WERI-Rb-1 (cell line): Measurements from ENCODE around the gene HTT.
A peak's percentile ranks its signal among the peaks of the same experiment; 100 is the strongest.

ENCODE experiments used
- DNase-seq: peaks from one replicate; pipeline ENCODE4 v3.0.0-alpha.2; 2020
- H3K27ac ChIP-seq: fragments of 250-450 bp; sonication (Bioruptor Pico); 2 replicates; pipeline ENCODE4 v1.5.1; 2020; ENCODE audit warnings: mild to moderate bottlenecking, moderate library complexity
- H3K27me3 ChIP-seq: fragments of 250-450 bp; sonication (Bioruptor Pico); 2 replicates; pipeline ENCODE4 v1.5.1; 2021; ENCODE audit warnings: mild to moderate bottlenecking, low read depth, moderate library complexity; ENCODE audit not compliant: insufficient read depth, severe bottlenecking
- H3K36me3 ChIP-seq: fragments of 250-450 bp; sonication (Bioruptor Pico); 2 replicates; pipeline ENCODE4 v1.5.1; 2020; ENCODE audit warnings: mild to moderate bottlenecking, moderate library complexity
- H3K4me3 ChIP-seq: 2 replicates; pipeline ENCODE4 v1.5.1; 2011; ENCODE audit warnings: low read depth, mild to moderate bottlenecking, control low read depth, low read length
- H3K9me3 ChIP-seq: fragments of 250-450 bp; sonication (Bioruptor Pico); 2 replicates; pipeline ENCODE4 v1.5.1; 2021; ENCODE audit warnings: mild to moderate bottlenecking, moderate library complexity; ENCODE audit not compliant: severe bottlenecking
- TF ChIP-seq, protein P1 (sequence below): IDR thresholded peaks from 2 replicates; pipeline ENCODE4 v1.5.1; 2011; ENCODE audit warnings: low read depth, mild to moderate bottlenecking, control low read depth, inconsistent platforms, low read length

HTT gene

GRCh38 chr4:3178351-3178750 is 103.9 kb downstream of the HTT start:
- no peaks in the 10 kb centered on the region for H3K27me3 ChIP-seq
- TF ChIP-seq, protein P1, sequence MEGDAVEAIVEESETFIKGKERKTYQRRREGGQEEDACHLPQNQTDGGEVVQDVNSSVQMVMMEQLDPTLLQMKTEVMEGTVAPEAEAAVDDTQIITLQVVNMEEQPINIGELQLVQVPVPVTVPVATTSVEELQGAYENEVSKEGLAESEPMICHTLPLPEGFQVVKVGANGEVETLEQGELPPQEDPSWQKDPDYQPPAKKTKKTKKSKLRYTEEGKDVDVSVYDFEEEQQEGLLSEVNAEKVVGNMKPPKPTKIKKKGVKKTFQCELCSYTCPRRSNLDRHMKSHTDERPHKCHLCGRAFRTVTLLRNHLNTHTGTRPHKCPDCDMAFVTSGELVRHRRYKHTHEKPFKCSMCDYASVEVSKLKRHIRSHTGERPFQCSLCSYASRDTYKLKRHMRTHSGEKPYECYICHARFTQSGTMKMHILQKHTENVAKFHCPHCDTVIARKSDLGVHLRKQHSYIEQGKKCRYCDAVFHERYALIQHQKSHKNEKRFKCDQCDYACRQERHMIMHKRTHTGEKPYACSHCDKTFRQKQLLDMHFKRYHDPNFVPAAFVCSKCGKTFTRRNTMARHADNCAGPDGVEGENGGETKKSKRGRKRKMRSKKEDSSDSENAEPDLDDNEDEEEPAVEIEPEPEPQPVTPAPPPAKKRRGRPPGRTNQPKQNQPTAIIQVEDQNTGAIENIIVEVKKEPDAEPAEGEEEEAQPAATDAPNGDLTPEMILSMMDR, result no peak
- no peaks in the 10 kb centered on the region for H3K9me3 ChIP-seq
- peaks cover 61% of the 10 kb centered on the region for H3K36me3 ChIP-seq
- no peak for DNase-seq
- H3K27ac ChIP-seq, result no peak overlapping the region
- H3K4me3 ChIP-seq, result no peak overlapping the region

DNA sequence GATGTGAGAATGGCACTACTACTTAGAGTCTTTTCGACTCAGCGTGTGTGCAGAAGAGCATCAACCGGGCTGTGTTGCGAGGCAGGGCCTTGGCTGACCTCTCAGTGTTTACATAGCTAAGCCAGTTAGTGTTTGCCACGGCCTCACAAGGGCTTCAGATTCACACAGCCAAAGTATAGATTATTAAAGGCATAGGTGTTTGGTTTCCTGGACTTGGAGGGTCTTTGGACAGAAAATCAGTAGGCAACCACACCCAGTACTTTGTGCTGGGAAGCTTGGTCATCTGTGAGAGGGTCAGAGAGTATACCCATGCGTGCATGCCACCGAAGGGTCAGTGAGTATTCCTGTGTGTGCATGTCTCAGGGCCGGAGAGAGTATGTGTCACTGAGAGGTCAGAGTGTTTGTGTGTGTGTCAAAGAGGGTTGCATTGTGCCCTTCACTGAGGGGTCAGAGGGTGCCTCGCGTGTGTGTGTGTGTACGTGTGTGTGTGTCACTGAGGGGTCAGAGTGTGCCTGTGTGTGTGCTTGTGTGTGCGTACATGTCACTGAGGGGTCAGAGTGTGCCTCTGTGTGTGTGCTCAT is 104.7 kb downstream of the HTT start:
- Histone ChIP-seq H3K36me3 (peaks cover 64% of the 10 kb centered on the region), H3K4me3 (no peak overlapping the region), H3K27ac (peak overlapping the region; percentile 14; the same call in 1 of the 2 replicates), H3K27me3 (no peaks in the 10 kb centered on the region), H3K9me3 (no peaks in the 10 kb centered on the region)
- TF ChIP-seq, protein P1, result no peak
- DNase-seq, result no peak

DNA sequence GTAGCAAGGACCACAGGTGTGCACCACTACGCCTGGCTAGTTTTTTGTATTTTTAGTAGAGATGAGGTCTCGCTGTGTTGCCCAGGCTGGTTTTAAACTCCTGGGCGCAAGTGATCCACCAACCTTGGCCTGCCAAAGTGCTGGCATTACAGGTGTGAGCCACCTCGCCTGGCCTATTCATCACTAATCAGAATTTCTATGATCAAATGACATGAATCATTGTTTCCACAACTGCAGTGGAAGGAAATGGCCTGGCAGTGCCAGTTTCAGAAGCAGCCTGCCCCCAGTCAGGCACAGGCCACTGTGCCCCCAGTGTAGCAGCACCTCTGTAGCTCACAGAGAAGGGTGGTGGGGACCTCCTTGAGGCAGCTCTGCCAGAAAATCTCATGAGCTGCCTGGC is 108.5 kb downstream of the HTT start:
- TF ChIP-seq, protein P1, result no peak
- no peak for DNase-seq
- Histone ChIP-seq H3K9me3 (no peaks in the 10 kb centered on the region), H3K27me3 (no peaks in the 10 kb centered on the region), H3K27ac (no peak overlapping the region), H3K4me3 (no peak overlapping the region), H3K36me3 (peaks cover 74% of the 10 kb centered on the region)

- no peaks in the 10 kb centered on the region for H3K9me3 ChIP-seq
- H3K27ac ChIP-seq, result no peak overlapping the region
- no peak for DNase-seq
- peaks cover 78% of the 10 kb centered on the region for H3K36me3 ChIP-seq
- no peak overlapping the region for H3K4me3 ChIP-seq
- TF ChIP-seq, protein P1, result no peak
- no peaks in the 10 kb centered on the region for H3K27me3 ChIP-seq
Measured at GRCh38 chr4:3184725-3185124, 110.2 kb downstream of the HTT start.

DNA sequence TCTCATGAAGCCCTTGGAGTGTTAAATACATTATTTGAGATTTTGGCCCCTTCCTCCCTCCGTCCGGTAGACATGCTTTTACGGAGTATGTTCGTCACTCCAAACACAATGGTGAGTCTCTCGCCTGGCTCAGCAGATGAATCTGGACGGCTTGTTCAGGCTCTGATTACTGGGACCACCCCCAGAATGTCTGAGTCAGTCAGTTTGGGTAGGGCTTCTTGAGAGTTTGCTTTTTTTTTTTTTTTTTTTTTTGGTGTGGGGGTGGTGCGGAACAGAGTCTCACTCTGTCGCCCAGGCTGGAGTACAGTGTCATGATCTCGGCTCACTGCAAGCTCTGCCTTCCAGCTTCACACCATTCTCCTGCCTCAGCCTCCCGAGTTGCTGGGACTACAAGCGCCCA is 112.1 kb downstream of the HTT start:
- H3K9me3 ChIP-seq, result no peaks in the 10 kb centered on the region
- no peak overlapping the region for H3K27ac ChIP-seq
- no peak overlapping the region for H3K4me3 ChIP-seq
- TF ChIP-seq, protein P1, result no peak
- H3K27me3 ChIP-seq, result no peaks in the 10 kb centered on the region
- H3K36me3 ChIP-seq, result peaks cover 85% of the 10 kb centered on the region
- no peak for DNase-seq

DNA sequence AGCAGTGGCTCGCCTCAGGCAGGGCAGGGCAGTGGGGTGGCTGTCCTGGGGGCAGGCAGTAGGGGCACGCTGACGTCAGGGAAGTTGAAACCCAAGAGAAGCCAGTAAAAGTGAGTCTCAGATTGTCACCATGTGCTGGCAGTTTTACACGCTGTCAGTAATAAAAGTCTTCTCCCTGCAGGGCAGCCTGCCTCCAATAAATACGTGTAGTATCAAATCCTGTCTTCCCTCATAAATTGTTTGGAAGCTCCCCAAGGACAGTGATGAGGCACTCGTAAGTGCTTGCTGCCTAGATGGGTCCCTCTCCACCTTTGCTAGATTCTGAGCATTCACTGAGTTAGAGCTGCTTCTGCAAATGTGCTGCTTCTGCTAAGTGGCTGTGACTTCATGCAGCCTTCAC is 113.6 kb downstream of the HTT start:
- no peak for DNase-seq
- Histone ChIP-seq H3K27me3 (no peaks in the 10 kb centered on the region), H3K4me3 (no peak overlapping the region), H3K27ac (no peak overlapping the region), H3K36me3 (peaks cover 85% of the 10 kb centered on the region), H3K9me3 (no peaks in the 10 kb centered on the region)
- TF ChIP-seq, protein P1, result no peak
